SU-DHL-6 (cell line): Measurements from ENCODE around the gene OR10J4.

Source experiments
- H2AFZ ChIP-seq: fragments of 200-600 bp; sonication (generic); 2 replicates; pipeline ENCODE4 v1.6.1; 2014; ENCODE audit warnings: low read depth, mild to moderate bottlenecking, moderate library complexity, mixed read lengths, antibody characterized with exemption, low read length; ENCODE audit not compliant: severe bottlenecking
- H3F3A ChIP-seq: fragments of 200-600 bp; shearing (Covaris generic); 2 replicates; pipeline ENCODE4 v1.6.0; 2016; ENCODE audit warnings: antibody characterized with exemption, mild to moderate bottlenecking; ENCODE audit not compliant: insufficient read depth
- H3K27ac ChIP-seq: fragments of 200-600 bp; sonication (generic); 2 replicates; pipeline ENCODE4 v1.5.1; 2016; ENCODE audit warnings: low read depth, mild to moderate bottlenecking, low read length, moderate library complexity, mixed read lengths
- H3K27me3 ChIP-seq: fragments of 200-600 bp; sonication (generic), shearing (Covaris generic); 2 replicates; pipeline ENCODE4 v1.6.0; 2014; ENCODE audit warnings: mild to moderate bottlenecking, low read length
- H3K36me3 ChIP-seq: fragments of 200-600 bp; sonication (generic); 2 replicates; pipeline ENCODE4 v1.6.1; 2014; ENCODE audit warnings: mild to moderate bottlenecking, low read length, mixed read lengths
- H3K4me2 ChIP-seq: fragments of 300-600, 200-600 bp; shearing (Covaris generic), sonication (generic); 2 replicates; pipeline ENCODE4 v1.6.0; 2014; ENCODE audit warnings: low read length, low read depth, mild to moderate bottlenecking; ENCODE audit not compliant: poor library complexity, severe bottlenecking
- H3K4me3 ChIP-seq: fragments of 200-600 bp; sonication (generic); 2 replicates; pipeline ENCODE4 v1.5.1; 2014; ENCODE audit warnings: antibody characterized with exemption, low read length, mild to moderate bottlenecking, mixed read lengths; ENCODE audit not compliant: insufficient read depth, poor library complexity, severe bottlenecking
- H3K79me2 ChIP-seq: fragments of 200-600 bp; sonication (generic); 2 replicates; pipeline ENCODE4 v1.6.1; 2014; ENCODE audit warnings: mild to moderate bottlenecking, low read length, moderate library complexity; ENCODE audit not compliant: insufficient read depth
- H3K9ac ChIP-seq: fragments of 200-600 bp; sonication (generic); 2 replicates; pipeline ENCODE4 v1.7.0; 2014; ENCODE audit warnings: mild to moderate bottlenecking, low read length
- H3K9me2 ChIP-seq: fragments of 200-600 bp; sonication (generic); replicated peaks from 2 replicates; pipeline ENCODE4 v1.6.1; 2014; ENCODE audit warnings: low read length; ENCODE audit not compliant: insufficient read depth
- H3K9me3 ChIP-seq: fragments of 200-600 bp; sonication (generic); 2 replicates; pipeline ENCODE4 v1.6.1; 2014; ENCODE audit warnings: low read length, mixed read lengths; ENCODE audit not compliant: insufficient read depth
- H4K20me1 ChIP-seq: fragments of 200-600 bp; sonication (generic); 2 replicates; pipeline ENCODE4 v1.6.1; 2014; ENCODE audit warnings: low read depth, mild to moderate bottlenecking, antibody characterized with exemption, low read length, moderate library complexity, mixed read lengths
- EZH2phosphoT487 ChIP-seq: fragments of 200-600 bp; sonication (generic), shearing (Covaris generic); conservative IDR thresholded peaks from 2 replicates; pipeline ENCODE4 v1.6.1; 2018; ENCODE audit warnings: mild to moderate bottlenecking, antibody characterized with exemption, low read length, moderate library complexity, mixed read lengths
- TF ChIP-seq, protein P1 (sequence below): fragments of 200-600 bp; sonication (generic); IDR thresholded peaks from one replicate; pipeline ENCODE4 v1.5.1; 2017; ENCODE audit warnings: antibody characterized with exemption, mild to moderate bottlenecking, low read length, moderate library complexity; ENCODE audit not compliant: insufficient read depth, poor library complexity, severe bottlenecking

Gene OR10J4

GRCh38 chr1:159430985-159431384 lies 1.0 kb upstream of the OR10J4 start:
- Histone ChIP-seq H3K4me3 (no peak overlapping the region), H2AFZ (no peak overlapping the region), H3K27ac (no peak overlapping the region), H3F3A (no peaks in the 10 kb centered on the region), H4K20me1 (no peaks in the 10 kb centered on the region), H3K4me2 (no peak overlapping the region), H3K9ac (no peak overlapping the region), H3K36me3 (no peaks in the 10 kb centered on the region), H3K27me3 (no peaks in the 10 kb centered on the region), H3K9me3 (no peaks in the 10 kb centered on the region), H3K79me2 (no peaks in the 10 kb centered on the region), H3K9me2 (no peaks in the 10 kb centered on the region)
- no peak for TF ChIP-seq EZH2phosphoT487
- TF ChIP-seq, protein P1, sequence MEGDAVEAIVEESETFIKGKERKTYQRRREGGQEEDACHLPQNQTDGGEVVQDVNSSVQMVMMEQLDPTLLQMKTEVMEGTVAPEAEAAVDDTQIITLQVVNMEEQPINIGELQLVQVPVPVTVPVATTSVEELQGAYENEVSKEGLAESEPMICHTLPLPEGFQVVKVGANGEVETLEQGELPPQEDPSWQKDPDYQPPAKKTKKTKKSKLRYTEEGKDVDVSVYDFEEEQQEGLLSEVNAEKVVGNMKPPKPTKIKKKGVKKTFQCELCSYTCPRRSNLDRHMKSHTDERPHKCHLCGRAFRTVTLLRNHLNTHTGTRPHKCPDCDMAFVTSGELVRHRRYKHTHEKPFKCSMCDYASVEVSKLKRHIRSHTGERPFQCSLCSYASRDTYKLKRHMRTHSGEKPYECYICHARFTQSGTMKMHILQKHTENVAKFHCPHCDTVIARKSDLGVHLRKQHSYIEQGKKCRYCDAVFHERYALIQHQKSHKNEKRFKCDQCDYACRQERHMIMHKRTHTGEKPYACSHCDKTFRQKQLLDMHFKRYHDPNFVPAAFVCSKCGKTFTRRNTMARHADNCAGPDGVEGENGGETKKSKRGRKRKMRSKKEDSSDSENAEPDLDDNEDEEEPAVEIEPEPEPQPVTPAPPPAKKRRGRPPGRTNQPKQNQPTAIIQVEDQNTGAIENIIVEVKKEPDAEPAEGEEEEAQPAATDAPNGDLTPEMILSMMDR, result no peak

DNA sequence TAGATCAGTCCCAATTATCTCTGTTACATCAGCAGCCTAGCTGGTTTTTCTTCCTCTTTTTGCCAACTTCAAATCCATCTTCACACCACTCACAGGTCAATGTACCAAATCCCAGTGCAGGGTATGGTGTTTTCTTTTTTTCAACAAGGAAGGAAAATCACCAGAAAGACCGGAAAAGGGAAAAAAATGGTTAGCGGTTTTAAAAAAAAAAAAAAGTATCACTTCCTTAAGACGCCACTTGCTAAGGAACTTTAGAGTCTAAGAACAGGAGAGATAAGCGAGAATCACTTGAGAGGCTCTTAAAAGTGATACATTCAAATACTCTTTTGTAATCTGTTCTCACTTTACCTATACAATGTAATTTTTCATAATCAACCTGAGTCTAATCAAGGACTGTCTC lies 4.5 kb downstream of the OR10J4 start:
- no peak for TF ChIP-seq EZH2phosphoT487
- TF ChIP-seq, protein P1, result no peak
- no peak overlapping the region for H3K27ac ChIP-seq
- H3K36me3 ChIP-seq, result no peaks in the 10 kb centered on the region
- H2AFZ ChIP-seq, result no peak overlapping the region
- no peaks in the 10 kb centered on the region for H4K20me1 ChIP-seq
- H3K4me2 ChIP-seq, result no peak overlapping the region
- H3F3A ChIP-seq, result no peaks in the 10 kb centered on the region
- H3K27me3 ChIP-seq, result no peaks in the 10 kb centered on the region
- H3K9me3 ChIP-seq, result no peaks in the 10 kb centered on the region
- H3K4me3 ChIP-seq, result no peak overlapping the region
- H3K9ac ChIP-seq, result no peak overlapping the region
- no peaks in the 10 kb centered on the region for H3K9me2 ChIP-seq
- H3K79me2 ChIP-seq, result no peaks in the 10 kb centered on the region

DNA sequence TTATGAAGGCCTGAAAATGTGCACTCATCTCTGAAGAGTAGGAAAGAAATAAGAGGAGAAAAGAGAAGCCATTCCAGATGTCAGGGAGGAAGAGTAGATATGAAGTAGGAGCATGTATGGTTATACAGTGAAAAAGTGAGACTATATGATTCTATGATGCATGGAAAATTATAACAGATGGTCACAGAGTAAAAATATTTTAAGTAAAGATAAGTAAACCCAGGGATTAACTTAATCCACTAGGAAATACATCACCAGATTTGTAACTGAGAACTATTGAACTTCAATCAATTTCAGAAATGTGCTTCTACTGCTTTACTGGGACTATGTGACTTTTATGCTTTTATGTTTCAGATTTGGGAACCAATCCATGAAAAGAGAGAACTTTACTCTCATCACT lies 7.4 kb downstream of the OR10J4 start, which contains the start of gene OR10J1:
TSS of gene OR10J1 (plus strand) at position 301 of the 400 bp plus-strand sequence. CDS start at position 371, 70 bp downstream.
- no peaks in the 10 kb centered on the region for H3K27me3 ChIP-seq
- no peaks in the 10 kb centered on the region for H3K9me2 ChIP-seq
- H3K27ac ChIP-seq, result no peak within 1 kb of the TSS
- H3K9me3 ChIP-seq, result no peaks in the 10 kb centered on the region
- H2AFZ ChIP-seq, result no peak within 1 kb of the TSS
- H3K79me2 ChIP-seq, result no peaks in the 10 kb centered on the region
- no peak within 1 kb of the TSS for H3K4me3 ChIP-seq
- no peaks in the 10 kb centered on the region for H4K20me1 ChIP-seq
- no peak within 1 kb of the TSS for H3K4me2 ChIP-seq
- TF ChIP-seq, protein P1, result no peak
- no peak for TF ChIP-seq EZH2phosphoT487
- no peak within 1 kb of the TSS for H3K9ac ChIP-seq
- H3F3A ChIP-seq, result no peaks in the 10 kb centered on the region
- H3K36me3 ChIP-seq, result no peaks in the 10 kb centered on the region
